K562 (cell line): Measurements from ENCODE around the gene LOC128125822.

Experiments
- BACH1 ChIP-seq: fragments of 200-800 bp; sonication (Bioruptor generic); IDR thresholded peaks from 2 replicates; pipeline ENCODE4 v1.6.1; 2016; ENCODE audit warnings: missing genetic modification characterization, missing compliant biosample characterization
- CTCF ChIP-seq, 3 experiments: IDR thresholded peaks in 2 of 3; conservative IDR thresholded peaks in 1 of 3; 2 replicates each; pipeline ENCODE4 v1.5.1; 2011 to 2012; ENCODE audit warnings: low read length in 3 of 3, mild to moderate bottlenecking in 3 of 3, control low read depth in 2 of 3, improper control_type of control experiment in 1 of 3, inconsistent platforms in 1 of 3, low read depth in 1 of 3, mixed read lengths in 1 of 3, moderate library complexity in 1 of 3; ENCODE audit not compliant: insufficient read depth in 2 of 3
- GTF2F1 ChIP-seq: IDR thresholded peaks from 2 replicates; pipeline ENCODE4 v1.6.1; 2011; ENCODE audit warnings: low read depth, low read length, improper control_type of control experiment
- MXI1 ChIP-seq: IDR thresholded peaks from 2 replicates; pipeline ENCODE4 v1.6.1; 2011; ENCODE audit warnings: low read depth, mild to moderate bottlenecking, improper control_type of control experiment, low read length
- PTRF ChIP-seq: fragments of 450-650 bp; IDR thresholded peaks from 2 replicates; pipeline ENCODE4 v1.6.1; 2016; ENCODE audit warnings: mild to moderate bottlenecking, missing genetic modification characterization, missing compliant biosample characterization
- SIRT6 ChIP-seq: IDR thresholded peaks from one replicate; pipeline ENCODE4 v1.6.1; 2012; ENCODE audit warnings: low read depth, mild to moderate bottlenecking, control low read depth, inconsistent platforms, low read length, moderate library complexity
- SREBF1 ChIP-seq: fragments of 150-350 bp; IDR thresholded peaks from 2 replicates; pipeline ENCODE4 v1.6.1; 2014; ENCODE audit warnings: antibody characterized with exemption, low read depth, low read length, borderline replicate concordance
- ZFX ChIP-seq: sonication (generic); formaldehyde crosslinking; IDR thresholded peaks from 2 replicates; pipeline ENCODE4 v1.8.0; 2022; ENCODE audit warnings: mild to moderate bottlenecking, missing genetic modification reagents, moderate library complexity
- TF ChIP-seq, protein P1 (sequence below): sonication (generic); formaldehyde crosslinking; IDR thresholded peaks from 2 replicates; pipeline ENCODE4 v1.8.1; 2023; ENCODE audit warnings: mild to moderate bottlenecking, missing genetic modification reagents

- no peak for TF ChIP-seq SIRT6
- no peak for TF ChIP-seq SREBF1
- TF ChIP-seq BACH1, result no peak
- no peak for TF ChIP-seq CTCF (IDR thresholded peaks at IDR 0.05 in 2 of 3, conservative IDR thresholded peaks at IDR 0.05 in 1 of 3; ENCODE audit: insufficient read depth in 2 of 3, low read depth in 1 of 3, low read length in 3 of 3)
- no peak for TF ChIP-seq MXI1
- no peak for TF ChIP-seq PTRF (tag)
- no peak for TF ChIP-seq ZFX
- no peak for TF ChIP-seq GTF2F1
- TF ChIP-seq, protein P1, sequence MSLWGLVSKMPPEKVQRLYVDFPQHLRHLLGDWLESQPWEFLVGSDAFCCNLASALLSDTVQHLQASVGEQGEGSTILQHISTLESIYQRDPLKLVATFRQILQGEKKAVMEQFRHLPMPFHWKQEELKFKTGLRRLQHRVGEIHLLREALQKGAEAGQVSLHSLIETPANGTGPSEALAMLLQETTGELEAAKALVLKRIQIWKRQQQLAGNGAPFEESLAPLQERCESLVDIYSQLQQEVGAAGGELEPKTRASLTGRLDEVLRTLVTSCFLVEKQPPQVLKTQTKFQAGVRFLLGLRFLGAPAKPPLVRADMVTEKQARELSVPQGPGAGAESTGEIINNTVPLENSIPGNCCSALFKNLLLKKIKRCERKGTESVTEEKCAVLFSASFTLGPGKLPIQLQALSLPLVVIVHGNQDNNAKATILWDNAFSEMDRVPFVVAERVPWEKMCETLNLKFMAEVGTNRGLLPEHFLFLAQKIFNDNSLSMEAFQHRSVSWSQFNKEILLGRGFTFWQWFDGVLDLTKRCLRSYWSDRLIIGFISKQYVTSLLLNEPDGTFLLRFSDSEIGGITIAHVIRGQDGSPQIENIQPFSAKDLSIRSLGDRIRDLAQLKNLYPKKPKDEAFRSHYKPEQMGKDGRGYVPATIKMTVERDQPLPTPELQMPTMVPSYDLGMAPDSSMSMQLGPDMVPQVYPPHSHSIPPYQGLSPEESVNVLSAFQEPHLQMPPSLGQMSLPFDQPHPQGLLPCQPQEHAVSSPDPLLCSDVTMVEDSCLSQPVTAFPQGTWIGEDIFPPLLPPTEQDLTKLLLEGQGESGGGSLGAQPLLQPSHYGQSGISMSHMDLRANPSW (CRISPR knock-in tag), result no peak
Measured at GRCh38 chr6:63543001-63543400, 29.3 kb upstream of the LOC128125822 start.
